Breast epithelium (tissue), 3 donors: ENCODE data around the gene FBXL4.

Experiments
- POLR2A ChIP-seq: fragments of 450-650 bp; IDR thresholded peaks from one replicate; pipeline ENCODE4 v1.6.1; 2016; ENCODE audit warnings: antibody characterized with exemption, mild to moderate bottlenecking, moderate library complexity
- POLR2AphosphoS5 ChIP-seq, 3 donors: sonication (generic); formaldehyde crosslinking; IDR thresholded peaks; one replicate each; pipeline ENCODE4 v1.6.1; 2017; ENCODE audit warnings: antibody characterized with exemption in 3 of 3
- TF ChIP-seq, protein P1 (sequence below), 3 donors: fragments of 450-650 bp; IDR thresholded peaks; one replicate each; pipeline ENCODE4 v1.5.1; 2016 to 2017; ENCODE audit warnings: antibody characterized with exemption in 3 of 3, mild to moderate bottlenecking in 3 of 3, moderate library complexity in 3 of 3

DNA sequence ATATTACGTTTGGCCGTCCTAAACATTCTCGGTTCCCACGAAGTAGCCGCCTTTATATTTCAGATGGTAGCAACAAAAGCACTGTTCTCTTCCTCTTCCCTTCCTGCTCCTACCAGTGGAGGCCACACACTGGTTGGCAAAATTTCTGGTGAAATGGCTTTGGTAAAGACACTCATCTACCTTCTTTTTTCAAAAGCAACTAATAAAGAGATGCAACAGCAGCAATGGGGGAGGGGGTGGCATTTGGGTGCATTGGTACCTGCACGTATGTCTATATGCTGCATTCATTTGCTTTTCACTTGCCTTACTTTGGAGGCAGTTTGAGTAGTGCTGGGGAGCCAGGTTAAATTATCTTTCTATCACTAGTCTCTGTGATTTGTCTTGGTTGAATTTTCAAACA, 107.4 kb downstream of the FBXL4 start:
- TF ChIP-seq, protein P1, sequence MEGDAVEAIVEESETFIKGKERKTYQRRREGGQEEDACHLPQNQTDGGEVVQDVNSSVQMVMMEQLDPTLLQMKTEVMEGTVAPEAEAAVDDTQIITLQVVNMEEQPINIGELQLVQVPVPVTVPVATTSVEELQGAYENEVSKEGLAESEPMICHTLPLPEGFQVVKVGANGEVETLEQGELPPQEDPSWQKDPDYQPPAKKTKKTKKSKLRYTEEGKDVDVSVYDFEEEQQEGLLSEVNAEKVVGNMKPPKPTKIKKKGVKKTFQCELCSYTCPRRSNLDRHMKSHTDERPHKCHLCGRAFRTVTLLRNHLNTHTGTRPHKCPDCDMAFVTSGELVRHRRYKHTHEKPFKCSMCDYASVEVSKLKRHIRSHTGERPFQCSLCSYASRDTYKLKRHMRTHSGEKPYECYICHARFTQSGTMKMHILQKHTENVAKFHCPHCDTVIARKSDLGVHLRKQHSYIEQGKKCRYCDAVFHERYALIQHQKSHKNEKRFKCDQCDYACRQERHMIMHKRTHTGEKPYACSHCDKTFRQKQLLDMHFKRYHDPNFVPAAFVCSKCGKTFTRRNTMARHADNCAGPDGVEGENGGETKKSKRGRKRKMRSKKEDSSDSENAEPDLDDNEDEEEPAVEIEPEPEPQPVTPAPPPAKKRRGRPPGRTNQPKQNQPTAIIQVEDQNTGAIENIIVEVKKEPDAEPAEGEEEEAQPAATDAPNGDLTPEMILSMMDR (IDR thresholded peaks at IDR 0.05), result no peak
- TF ChIP-seq POLR2AphosphoS5 (IDR thresholded peaks at IDR 0.05) (no peak), POLR2A (no peak)
